GM10266 (cell line): ENCODE measurements around the gene CACNA1H.

Experiments used
- DNase-seq: peaks from one replicate; pipeline ENCODE4 v3.0.0; 2012; ENCODE audit errors: extremely low spot score
- CTCF ChIP-seq: IDR thresholded peaks from 2 replicates; pipeline ENCODE4 v1.5.1; 2012; ENCODE audit warnings: mild to moderate bottlenecking, low read depth; ENCODE audit not compliant: control insufficient read depth, insufficient read depth; ENCODE audit errors: missing control alignments

CACNA1H gene

GRCh38 chr16:1176280-1176897 is 23.5 kb downstream of the CACNA1H start:
- no peak for TF ChIP-seq CTCF
- no peak for DNase-seq

GRCh38 chr16:1177053-1177452 is 24.1 kb downstream of the CACNA1H start:
- DNase-seq, result no peak
- TF ChIP-seq CTCF, result no peak

- DNase-seq, result no peak
- no peak for TF ChIP-seq CTCF
These were observed 24.8 kb downstream of the CACNA1H start for GRCh38 chr16:1177750-1178149.

GRCh38 chr16:1178295-1178910 is 25.5 kb downstream of the CACNA1H start:
- TF ChIP-seq CTCF, result no peak
- DNase-seq, result no peak

GRCh38 chr16:1180549-1181403 is 27.9 kb downstream of the CACNA1H start:
- no peak for DNase-seq
- TF ChIP-seq CTCF, result no peak

GRCh38 chr16:1181404-1182315 is 28.8 kb downstream of the CACNA1H start:
- no peak for DNase-seq
- TF ChIP-seq CTCF, result no peak
